Measurements from ENCODE around the gene ASCC3.

ASCC3 gene

GRCh38 chr6:100565439-100566104 is 315.6 kb downstream of the ASCC3 start:
- no peak for DNase-seq

- no peak for DNase-seq
Measured at GRCh38 chr6:100559859-100560258, 321.3 kb downstream of the ASCC3 start.

GRCh38 chr6:100554228-100554627 is 326.9 kb downstream of the ASCC3 start:
- no peak for DNase-seq

- no peak for DNase-seq
Measured at GRCh38 chr6:100553243-100553642, 327.9 kb downstream of the ASCC3 start.

- no peak for DNase-seq
Measured at GRCh38 chr6:100549406-100550167, 331.5 kb downstream of the ASCC3 start.

GRCh38 chr6:100538086-100538485 is 343.0 kb downstream of the ASCC3 start:
- DNase-seq: no peak

GRCh38 chr6:100518588-100518987 is 362.5 kb downstream of the ASCC3 start:
- no peak for DNase-seq

- no peak for DNase-seq
Measured at GRCh38 chr6:100517633-100518032, 363.5 kb downstream of the ASCC3 start.

GRCh38 chr6:100517106-100517505 is 364.0 kb downstream of the ASCC3 start:
- no peak for DNase-seq

GRCh38 chr6:100514660-100515059 is 366.5 kb downstream of the ASCC3 start:
- no peak for DNase-seq

GRCh38 chr6:100512203-100512862 is 368.8 kb downstream of the ASCC3 start:
- DNase-seq: no peak

- DNase-seq: no peak
Measured at GRCh38 chr6:100509101-100509500, 372.0 kb downstream of the ASCC3 start.

- no peak for DNase-seq
Measured at GRCh38 chr6:100506651-100507050, 374.5 kb downstream of the ASCC3 start.

- DNase-seq: no peak
Measured at GRCh38 chr6:100504786-100505737, 376.1 kb downstream of the ASCC3 start.

- no peak for DNase-seq
Measured at GRCh38 chr6:100503043-100503705, 378.0 kb downstream of the ASCC3 start.

- DNase-seq: no peak
Measured at GRCh38 chr6:100493206-100493888, 387.8 kb downstream of the ASCC3 start.

GRCh38 chr6:100491952-100492670 is 389.0 kb downstream of the ASCC3 start:
- DNase-seq: no peak

GRCh38 chr6:100490065-100490464 is 391.1 kb downstream of the ASCC3 start:
- no peak for DNase-seq

- no peak for DNase-seq
Measured at GRCh38 chr6:100488244-100488643, 392.9 kb downstream of the ASCC3 start.

GRCh38 chr6:100487638-100488037 is 393.5 kb downstream of the ASCC3 start:
- DNase-seq: no peak

- DNase-seq: no peak
Measured at GRCh38 chr6:100485268-100485667, 395.9 kb downstream of the ASCC3 start.

Measured in left hindlimb (tissue), 1 donor.